ENCODE results near the gene OLFML1. TPM values are rescaled to one million over a fixed set of nuclear protein-coding genes. Genes with fewer than 3 reads are reported as not detected.

Gene OLFML1
- total RNA-seq, 2 donors from 2014 or later = not detected

- Mint-ChIP-seq H3K36me3 (ENCODE audit: low read depth) (no peaks in the 10 kb centered on the region), H3K9me3 (no peaks in the 10 kb centered on the region), H3K27me3 (no peaks in the 10 kb centered on the region), H3K4me1 (peaks cover 26% of the 10 kb centered on the region), H3K27ac (no peak overlapping the region), H3K4me3 (no peak overlapping the region)
- no peak for ATAC-seq (replicated peaks)
These were observed 55.7 kb downstream of the OLFML1 start for GRCh38 chr11:7540830-7541555.

- Mint-ChIP-seq H3K27me3 (no peaks in the 10 kb centered on the region), H3K4me3 (no peak overlapping the region), H3K9me3 (no peaks in the 10 kb centered on the region), H3K4me1 (peaks cover 13% of the 10 kb centered on the region), H3K27ac (no peak overlapping the region), H3K36me3 (ENCODE audit: low read depth) (no peaks in the 10 kb centered on the region)
- ATAC-seq (replicated peaks) = no peak
These were observed 58.0 kb downstream of the OLFML1 start for GRCh38 chr11:7543302-7543701.

GRCh38 chr11:7544021-7544420, 58.7 kb downstream of the OLFML1 start:
- H3K4me1 Mint-ChIP-seq = peaks cover 10% of the 10 kb centered on the region
- no peaks in the 10 kb centered on the region for H3K27me3 Mint-ChIP-seq
- no peak overlapping the region for H3K27ac Mint-ChIP-seq
- H3K36me3 Mint-ChIP-seq (ENCODE audit: low read depth) = peaks cover under 1% of the 10 kb centered on the region
- ATAC-seq (replicated peaks) = no peak
- no peaks in the 10 kb centered on the region for H3K9me3 Mint-ChIP-seq
- H3K4me3 Mint-ChIP-seq = no peak overlapping the region

- no peaks in the 10 kb centered on the region for H3K27me3 Mint-ChIP-seq
- ATAC-seq (replicated peaks) = no peak
- no peak overlapping the region for H3K4me3 Mint-ChIP-seq
- H3K27ac Mint-ChIP-seq = no peak overlapping the region
- H3K4me1 Mint-ChIP-seq = peaks cover 7% of the 10 kb centered on the region
- H3K9me3 Mint-ChIP-seq = no peaks in the 10 kb centered on the region
- peaks cover 16% of the 10 kb centered on the region for H3K36me3 Mint-ChIP-seq (ENCODE audit: low read depth)
These were observed 60.3 kb downstream of the OLFML1 start for GRCh38 chr11:7545611-7546010.

GRCh38 chr11:7546324-7546791, 61.1 kb downstream of the OLFML1 start:
- H3K36me3 Mint-ChIP-seq (ENCODE audit: low read depth) = peaks cover 18% of the 10 kb centered on the region
- H3K27ac Mint-ChIP-seq = no peak overlapping the region
- H3K27me3 Mint-ChIP-seq = no peaks in the 10 kb centered on the region

GRCh38 chr11:7547687-7548086, 62.4 kb downstream of the OLFML1 start:
- Mint-ChIP-seq H3K36me3 (ENCODE audit: low read depth) (peaks cover 31% of the 10 kb centered on the region), H3K27ac (no peak overlapping the region), H3K27me3 (no peaks in the 10 kb centered on the region), H3K4me1 (peaks cover 7% of the 10 kb centered on the region), H3K4me3 (no peak overlapping the region), H3K9me3 (no peaks in the 10 kb centered on the region)
- ATAC-seq (replicated peaks) = no peak

More at GRCh38 chr11:7546324-7546791, 61.1 kb downstream of the OLFML1 start:
- peaks cover 7% of the 10 kb centered on the region for H3K4me1 Mint-ChIP-seq
- no peaks in the 10 kb centered on the region for H3K9me3 Mint-ChIP-seq
- H3K4me3 Mint-ChIP-seq = no peak overlapping the region
- no peak for ATAC-seq (replicated peaks)

- peaks cover 7% of the 10 kb centered on the region for H3K4me1 Mint-ChIP-seq
- H3K27me3 Mint-ChIP-seq = no peaks in the 10 kb centered on the region
- ATAC-seq (replicated peaks) = peak; percentile 79
- no peaks in the 10 kb centered on the region for H3K9me3 Mint-ChIP-seq
- H3K36me3 Mint-ChIP-seq (ENCODE audit: low read depth) = peaks cover 31% of the 10 kb centered on the region
- H3K27ac Mint-ChIP-seq = no peak overlapping the region
- no peak overlapping the region for H3K4me3 Mint-ChIP-seq
These were observed 63.5 kb downstream of the OLFML1 start for GRCh38 chr11:7548659-7549274.

- H3K9me3 Mint-ChIP-seq = no peaks in the 10 kb centered on the region
- peaks cover 7% of the 10 kb centered on the region for H3K4me1 Mint-ChIP-seq
- no peaks in the 10 kb centered on the region for H3K27me3 Mint-ChIP-seq
- H3K27ac Mint-ChIP-seq = peak overlapping the region; percentile 52
- no peak for ATAC-seq (replicated peaks)
- peaks cover 36% of the 10 kb centered on the region for H3K36me3 Mint-ChIP-seq (ENCODE audit: low read depth)
- no peak overlapping the region for H3K4me3 Mint-ChIP-seq
These were observed 64.4 kb downstream of the OLFML1 start for GRCh38 chr11:7549681-7550080.

- Mint-ChIP-seq H3K4me1 (peaks cover 8% of the 10 kb centered on the region), H3K36me3 (ENCODE audit: low read depth) (peaks cover 36% of the 10 kb centered on the region), H3K9me3 (no peaks in the 10 kb centered on the region), H3K4me3 (no peak overlapping the region), H3K27ac (no peak overlapping the region), H3K27me3 (no peaks in the 10 kb centered on the region)
- ATAC-seq (replicated peaks) = no peak
These were observed 66.3 kb downstream of the OLFML1 start for GRCh38 chr11:7551571-7551970.

GRCh38 chr11:7552666-7553065, 67.4 kb downstream of the OLFML1 start:
- Mint-ChIP-seq H3K9me3 (no peaks in the 10 kb centered on the region), H3K4me1 (peaks cover 5% of the 10 kb centered on the region), H3K36me3 (ENCODE audit: low read depth) (peaks cover 36% of the 10 kb centered on the region), H3K27me3 (no peaks in the 10 kb centered on the region), H3K4me3 (no peak overlapping the region), H3K27ac (no peak overlapping the region)
- ATAC-seq (replicated peaks) = no peak

- Mint-ChIP-seq H3K9me3 (no peaks in the 10 kb centered on the region), H3K4me3 (no peak overlapping the region), H3K27me3 (no peaks in the 10 kb centered on the region), H3K36me3 (ENCODE audit: low read depth) (peaks cover 30% of the 10 kb centered on the region), H3K27ac (no peak overlapping the region), H3K4me1 (peaks cover 5% of the 10 kb centered on the region)
- ATAC-seq (replicated peaks) = no peak
These were observed 69.9 kb downstream of the OLFML1 start for GRCh38 chr11:7555052-7555699.

- Mint-ChIP-seq H3K9me3 (no peaks in the 10 kb centered on the region), H3K27ac (no peak overlapping the region), H3K4me1 (peaks cover 5% of the 10 kb centered on the region), H3K36me3 (ENCODE audit: low read depth) (peaks cover 11% of the 10 kb centered on the region), H3K27me3 (no peaks in the 10 kb centered on the region), H3K4me3 (no peak overlapping the region)
- ATAC-seq (replicated peaks) = no peak
These were observed 72.7 kb downstream of the OLFML1 start for GRCh38 chr11:7558046-7558445.

GRCh38 chr11:7559398-7560283, 74.3 kb downstream of the OLFML1 start:
- H3K27me3 Mint-ChIP-seq = no peaks in the 10 kb centered on the region
- no peak for ATAC-seq (replicated peaks)

More at GRCh38 chr11:7559398-7560283, 74.3 kb downstream of the OLFML1 start:
- H3K4me1 Mint-ChIP-seq = peaks cover 5% of the 10 kb centered on the region
- H3K4me3 Mint-ChIP-seq = no peak overlapping the region
- no peaks in the 10 kb centered on the region for H3K9me3 Mint-ChIP-seq
- no peak overlapping the region for H3K27ac Mint-ChIP-seq
- peaks cover 6% of the 10 kb centered on the region for H3K36me3 Mint-ChIP-seq (ENCODE audit: low read depth)
